ENCODE data around the gene SORCS2. TPM values are rescaled to one million over a fixed set of nuclear protein-coding genes. Genes with fewer than 3 reads are reported as not detected.
"Not testable (repeated sequence)": the region's sequence is repeated elsewhere in the genome, so short reads cannot be mapped to it uniquely, and the experiment has no call there.

The SORCS2 gene
- total RNA-seq, 1 donor from 2014 or later, result 2.8 TPM

DNA sequence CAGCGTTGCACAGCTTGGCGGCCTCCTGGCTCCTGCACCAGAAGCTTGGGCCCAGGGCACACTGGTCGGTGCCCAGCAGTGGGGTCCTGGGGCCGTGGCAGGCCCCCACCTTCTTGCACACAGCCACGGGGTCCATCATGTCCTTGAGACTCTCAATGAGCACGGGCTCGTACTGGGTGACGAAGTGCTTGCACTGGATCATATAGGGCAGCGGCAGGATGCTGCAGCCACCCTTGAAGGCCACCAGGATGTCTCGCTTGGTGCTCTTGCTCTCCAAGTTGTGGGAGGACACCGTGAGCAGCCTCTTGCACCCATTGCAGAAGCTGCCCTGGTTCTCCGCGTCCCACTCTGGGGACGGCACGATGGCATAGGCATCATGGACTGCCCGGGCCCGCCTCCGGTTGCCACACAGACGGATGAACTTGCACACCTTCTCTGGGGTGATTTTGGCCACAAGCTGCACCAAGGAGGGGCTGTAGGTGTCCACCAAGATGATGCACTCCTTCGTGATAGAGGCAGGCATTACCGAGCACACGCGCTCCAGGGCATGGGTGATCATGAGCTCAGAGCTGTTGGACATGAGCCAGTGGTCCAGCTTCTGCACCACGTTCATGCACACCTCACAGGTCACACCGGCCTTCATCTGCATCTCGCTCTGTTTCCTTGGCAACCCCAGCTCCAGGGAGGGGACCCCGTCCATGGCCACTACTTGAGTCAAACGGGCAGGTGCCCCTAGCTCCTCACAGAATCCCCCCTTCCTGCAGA is 241.2 kb downstream of the SORCS2 start:
- no peak for DNase-seq (ENCODE audit: low read depth)

DNA sequence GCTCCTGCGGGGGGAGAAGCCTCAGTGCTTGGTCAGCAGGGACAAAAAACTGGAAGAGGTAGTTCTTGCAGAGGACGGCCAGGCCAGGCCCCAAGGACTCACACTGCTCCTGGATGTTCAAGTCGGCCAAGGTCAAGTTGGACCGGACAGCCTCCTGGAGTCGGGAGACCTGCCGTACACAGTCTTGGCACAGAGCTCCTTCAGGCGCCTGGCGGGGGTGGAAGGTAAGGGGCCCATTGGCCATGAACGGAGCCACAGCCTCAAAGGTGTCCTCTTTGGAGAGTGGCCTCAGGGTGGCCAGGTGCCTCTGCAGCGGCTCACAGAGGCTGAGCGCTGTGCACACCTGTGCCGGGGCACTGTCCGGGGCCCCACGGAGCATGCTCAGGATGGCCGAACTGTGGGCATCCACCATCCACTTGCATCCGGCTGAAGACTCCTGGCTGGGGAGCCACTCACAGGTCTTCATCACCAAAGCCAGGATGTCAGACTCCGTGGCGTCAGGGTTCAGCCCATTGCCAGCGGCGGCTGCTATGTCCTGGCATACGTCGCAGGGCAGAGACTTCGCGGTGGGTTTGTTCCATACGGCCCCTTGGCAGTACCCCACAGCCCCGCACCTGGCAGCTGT is 241.9 kb downstream of the SORCS2 start:
- no peak for DNase-seq (ENCODE audit: low read depth)

DNA sequence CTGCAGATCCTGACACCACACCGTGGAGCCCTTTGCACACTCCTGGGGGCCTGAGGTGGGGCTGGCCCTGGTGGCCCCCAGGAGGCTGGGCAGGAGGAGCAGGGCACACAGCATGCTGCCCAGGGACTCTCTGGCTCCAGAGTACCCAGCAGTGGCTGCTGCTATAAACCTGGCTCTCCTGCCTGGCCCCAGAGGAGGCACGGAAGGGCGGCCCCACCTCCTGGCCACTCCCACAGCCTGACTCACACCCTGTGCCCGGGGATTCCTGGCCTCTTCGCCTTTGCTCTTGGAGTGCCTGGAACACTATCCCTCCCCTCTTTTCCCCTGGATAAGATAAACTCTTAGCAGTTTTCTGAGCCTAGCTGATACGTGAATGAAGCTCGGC is 242.4 kb downstream of the SORCS2 start, which contains the start of gene PSAPL1:
Gene PSAPL1 (minus strand): TSS at position 165 of the 385 bp plus-strand sequence. CDS start 51 bp downstream, at position 114.
- DNase-seq (ENCODE audit: low read depth), result peak; percentile 5

DNA sequence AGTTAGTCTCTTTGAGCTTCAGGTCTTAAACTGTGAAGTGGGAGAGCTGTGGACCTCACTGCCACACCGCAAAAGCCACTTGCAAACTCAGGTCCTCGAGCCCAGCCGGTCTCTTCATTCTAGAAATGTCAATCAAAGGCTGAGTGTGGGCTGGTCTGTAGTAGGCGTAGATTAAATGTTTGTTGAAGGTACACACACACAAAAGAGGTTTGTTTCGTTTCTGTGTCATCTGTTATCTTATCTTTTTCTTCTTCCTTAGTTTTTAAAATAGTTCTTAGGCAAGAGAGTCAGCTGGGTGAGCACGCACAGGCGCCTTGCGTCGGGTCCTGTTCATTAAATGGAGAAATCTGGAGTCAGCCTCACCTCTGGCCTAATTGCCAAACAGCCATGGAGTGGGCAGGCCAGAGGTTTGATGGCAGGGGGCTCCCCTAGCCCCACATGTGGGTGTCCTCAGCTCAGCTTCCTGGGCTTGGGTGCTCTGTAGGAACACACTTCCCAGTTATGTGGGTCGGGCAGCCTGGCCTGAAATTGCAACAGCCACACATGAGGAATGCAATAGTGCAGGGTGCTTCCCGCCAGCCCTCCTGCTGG is 243.2 kb downstream of the SORCS2 start:
- DNase-seq (ENCODE audit: low read depth), result no peak

DNA sequence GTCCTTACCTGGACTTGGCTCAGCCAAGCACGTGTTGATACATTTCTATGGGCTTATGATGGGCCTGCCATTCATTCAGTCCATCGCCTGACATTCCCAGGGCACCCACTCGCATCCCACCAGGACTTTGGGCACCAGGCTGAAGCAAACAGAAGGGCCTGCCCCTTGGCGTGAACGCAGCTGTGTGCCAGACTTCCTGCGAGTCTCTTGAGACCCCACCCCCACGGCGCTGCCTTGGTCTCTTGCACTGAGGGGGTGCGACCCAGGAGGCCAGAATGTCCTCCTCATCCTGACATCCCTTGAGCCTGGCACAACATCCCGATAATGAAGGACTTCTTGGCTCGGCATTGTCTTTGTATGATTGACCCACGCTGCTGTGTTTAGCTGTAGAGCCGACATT is 243.9 kb downstream of the SORCS2 start:
- DNase-seq (ENCODE audit: low read depth), result no peak

DNA sequence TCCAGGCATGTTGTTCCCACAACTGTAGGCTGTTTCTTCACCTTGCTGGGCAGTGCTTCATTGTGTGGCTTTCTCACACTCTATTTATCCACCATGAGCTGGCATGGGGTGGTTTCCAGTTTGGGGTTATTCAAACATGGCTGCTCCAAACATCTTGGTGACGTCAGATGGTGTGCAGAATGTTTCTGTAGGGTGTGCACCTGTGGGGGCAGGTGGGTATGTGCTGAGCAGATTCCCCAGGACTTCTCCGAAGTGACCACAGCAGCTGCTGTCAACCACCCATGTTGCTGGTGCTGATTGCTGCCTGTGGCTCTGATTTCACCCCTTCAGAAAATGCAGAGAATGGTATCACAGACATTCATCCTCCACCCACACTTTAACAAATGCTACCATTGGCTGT is 247.4 kb downstream of the SORCS2 start:
- peak; percentile 81 for DNase-seq (ENCODE audit: low read depth)

DNA sequence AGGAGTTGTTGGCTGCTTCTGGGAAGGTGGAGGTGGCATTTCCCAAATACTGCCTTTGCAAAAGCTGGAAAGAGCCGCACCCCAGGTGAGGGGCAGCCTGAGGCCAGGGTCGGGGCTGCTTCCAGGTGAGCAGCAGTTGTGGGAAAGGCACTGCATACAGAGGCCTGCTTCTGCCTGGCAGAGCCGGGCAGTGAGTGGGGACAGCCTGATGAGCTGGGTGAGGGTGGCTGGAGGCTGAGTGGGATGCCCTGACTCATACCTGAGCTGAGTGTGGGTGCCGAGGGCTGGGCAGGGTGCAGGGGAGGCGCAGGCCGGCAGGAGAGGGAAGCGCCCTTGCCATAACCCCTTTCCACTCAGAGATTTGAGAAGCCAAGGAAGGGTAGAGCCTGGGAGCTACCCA is 248.9 kb downstream of the SORCS2 start:
- DNase-seq (ENCODE audit: low read depth), result no peak

DNA sequence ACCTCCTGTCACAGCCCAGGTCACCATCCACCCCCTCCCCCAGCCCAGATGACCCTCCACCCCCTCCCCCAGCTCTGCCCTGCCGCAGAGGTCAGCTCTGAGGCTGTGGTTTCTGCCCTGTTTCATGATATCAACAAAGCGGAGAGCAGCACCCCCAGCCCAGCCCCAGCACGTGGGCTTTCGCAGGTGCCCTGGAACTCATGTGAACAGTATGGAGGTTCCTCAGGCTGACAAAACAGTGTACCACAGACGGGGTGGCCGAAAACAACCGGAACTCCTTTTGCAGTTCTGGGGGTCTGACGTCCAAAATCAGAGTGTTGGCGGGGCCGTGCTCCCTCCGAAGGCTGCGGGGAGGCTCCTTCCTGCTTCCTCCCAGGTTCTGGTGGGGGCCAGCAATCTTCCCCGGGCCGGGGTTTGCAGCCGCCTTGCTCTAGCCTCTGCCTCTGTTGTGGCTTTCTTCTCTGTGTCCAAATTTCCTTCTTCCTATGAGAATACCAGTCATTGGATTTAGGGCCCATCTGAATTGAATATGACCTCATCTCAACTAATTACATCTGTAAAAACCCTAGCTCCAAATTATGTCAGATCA is 250.3 kb downstream of the SORCS2 start:
- DNase-seq (ENCODE audit: low read depth), result no peak

DNA sequence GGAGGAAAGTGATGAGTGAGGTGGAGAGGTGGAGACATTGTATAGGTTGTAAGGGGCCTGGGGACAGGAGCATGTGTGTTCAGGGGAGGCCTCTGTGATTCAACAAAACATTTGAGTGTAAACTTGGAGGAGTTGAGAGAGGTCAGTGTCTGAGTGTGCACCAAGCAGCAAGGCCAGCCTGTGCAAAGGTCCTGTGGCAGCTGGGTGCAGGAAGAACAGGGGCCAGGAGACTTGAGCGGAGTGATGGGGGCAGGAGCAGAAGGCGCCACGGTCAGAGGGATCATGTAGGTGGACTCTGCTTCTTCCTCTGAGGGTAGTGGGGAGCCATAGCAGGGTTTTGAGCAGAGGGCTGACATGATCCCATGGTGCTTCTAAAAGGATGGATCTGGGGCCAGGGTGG is 252.0 kb downstream of the SORCS2 start:
- no peak for DNase-seq (ENCODE audit: low read depth)

DNA sequence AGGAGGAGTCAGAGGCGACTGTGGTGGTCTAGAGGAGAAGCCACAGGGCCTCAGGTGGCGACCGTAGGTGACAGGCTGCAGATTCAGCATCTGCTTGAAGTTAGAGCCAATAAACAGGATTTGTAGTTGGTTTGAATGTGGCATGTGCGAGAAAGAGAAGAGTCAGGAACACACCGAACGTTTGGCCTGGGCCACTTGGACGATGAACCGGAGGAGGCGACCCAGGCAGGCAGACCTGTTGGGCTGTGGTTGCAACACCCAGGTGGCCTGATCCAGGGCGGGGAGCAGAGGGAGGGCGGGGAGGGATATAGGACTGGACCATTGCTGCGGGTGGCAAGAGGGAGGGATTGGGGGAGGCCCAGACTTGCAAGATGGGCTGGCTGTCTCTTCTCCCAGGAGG is 252.4 kb downstream of the SORCS2 start:
- no peak for DNase-seq (ENCODE audit: low read depth)

DNA sequence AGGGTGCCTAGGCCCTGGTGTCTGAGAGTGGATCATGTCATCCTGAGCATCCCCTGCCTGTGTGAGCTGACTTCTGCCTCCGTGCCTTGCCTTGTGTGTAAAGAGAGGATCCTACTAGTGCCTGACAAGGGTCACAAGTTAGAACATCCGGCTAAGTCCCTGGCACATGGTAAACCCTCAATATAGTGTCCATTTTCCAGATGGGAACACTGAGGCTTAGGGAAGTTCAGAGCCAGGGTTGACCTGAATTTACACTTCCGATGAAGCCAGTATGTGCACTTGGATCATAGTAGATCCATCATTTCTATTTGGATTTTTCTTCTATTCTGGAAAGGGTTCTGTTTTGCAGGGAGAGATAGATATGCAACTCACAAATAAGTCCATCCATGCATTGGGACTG is 254.9 kb downstream of the SORCS2 start:
- no peak for DNase-seq (ENCODE audit: low read depth)

DNA sequence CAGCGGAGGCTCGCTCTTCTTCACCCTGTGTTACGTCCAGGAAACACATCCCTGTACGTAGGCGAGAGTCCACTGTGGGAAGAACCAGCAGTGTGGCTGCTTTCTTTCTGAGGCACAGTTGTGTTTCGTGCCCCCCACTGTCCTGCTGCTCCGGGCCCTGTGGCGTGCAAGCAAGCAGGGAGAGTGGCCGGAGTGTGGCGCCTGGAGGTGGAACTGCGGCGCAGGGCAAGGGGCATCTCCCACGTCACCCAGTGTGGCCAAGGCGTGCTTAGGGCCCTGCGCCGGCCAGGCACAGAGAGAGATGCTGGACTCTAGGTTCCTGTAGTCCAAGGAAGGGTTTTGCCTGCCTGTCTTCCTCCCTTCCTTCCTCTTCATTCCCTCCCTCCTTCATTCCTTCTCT is 255.7 kb downstream of the SORCS2 start:
- no peak for DNase-seq (ENCODE audit: low read depth)

DNA sequence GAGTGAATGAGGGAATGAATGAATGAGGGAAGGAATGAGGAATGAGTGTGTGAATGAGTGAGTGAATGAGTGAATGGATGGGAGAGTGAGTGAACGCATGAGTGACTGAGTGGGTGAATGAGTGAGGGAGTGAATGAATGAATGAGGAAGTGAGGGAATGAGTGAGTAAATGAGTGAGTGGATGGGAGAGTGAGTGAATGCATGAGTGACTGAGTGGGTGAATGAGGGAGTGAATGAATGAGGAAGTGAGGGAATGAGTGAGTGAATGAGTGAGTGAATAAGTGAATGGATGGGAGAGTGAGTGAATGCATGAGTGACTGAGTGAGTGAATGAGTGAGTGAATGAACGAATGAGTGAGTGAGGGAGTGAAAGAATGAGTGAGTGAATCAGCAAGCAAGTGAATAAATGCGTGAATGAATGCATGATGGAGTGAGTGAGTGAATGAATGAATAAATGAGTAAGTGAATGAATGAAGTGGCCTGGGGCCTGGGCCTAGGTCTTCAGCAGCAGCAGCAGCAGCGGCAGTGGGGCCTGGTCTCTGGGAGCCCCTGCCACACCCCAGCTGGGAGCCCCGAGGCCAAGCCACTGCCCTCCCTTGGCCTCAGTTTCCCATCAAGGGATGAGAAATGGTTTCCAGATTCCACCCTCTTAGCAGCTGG is 258.6 kb downstream of the SORCS2 start:
- DNase-seq (ENCODE audit: low read depth), result no peak

DNA sequence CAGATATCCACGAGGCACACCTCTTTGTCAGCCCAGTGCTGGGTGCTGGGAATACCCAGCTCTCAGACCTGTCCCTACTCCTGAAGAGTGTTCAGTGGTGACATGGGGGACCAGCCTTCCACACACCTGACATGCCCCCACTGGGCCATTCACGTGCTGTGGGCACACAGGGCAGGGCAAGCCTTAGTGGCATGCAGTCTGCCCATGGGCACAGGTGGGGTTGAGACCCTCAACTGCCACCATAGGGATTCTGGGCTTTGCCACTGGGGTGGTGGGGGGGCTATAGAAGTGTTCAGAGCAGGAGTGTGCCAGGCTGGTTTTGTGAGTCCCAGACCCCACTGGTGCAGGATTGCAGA is 259.1 kb downstream of the SORCS2 start:
- no peak for DNase-seq (ENCODE audit: low read depth)

DNA sequence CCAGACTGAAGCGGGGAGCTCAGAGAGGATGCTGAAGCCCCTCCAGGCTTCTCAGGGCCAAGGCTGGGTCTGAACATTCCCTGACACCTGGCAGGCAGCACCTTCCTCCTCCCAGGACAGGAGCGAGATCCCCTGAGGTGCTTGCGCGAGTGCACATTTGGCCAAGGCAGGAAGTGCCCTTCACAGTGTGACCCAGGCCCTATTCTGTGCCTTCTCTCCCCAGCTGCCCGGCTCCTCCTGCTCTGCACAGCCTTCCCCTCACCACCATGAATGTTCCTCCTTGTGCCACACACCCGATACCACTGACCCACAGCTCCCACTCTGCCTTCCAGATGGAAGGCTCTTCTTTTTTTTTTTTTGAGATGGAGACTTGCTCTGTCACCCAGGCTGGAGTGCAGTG is 259.5 kb downstream of the SORCS2 start:
- DNase-seq (ENCODE audit: low read depth), result no peak

DNA sequence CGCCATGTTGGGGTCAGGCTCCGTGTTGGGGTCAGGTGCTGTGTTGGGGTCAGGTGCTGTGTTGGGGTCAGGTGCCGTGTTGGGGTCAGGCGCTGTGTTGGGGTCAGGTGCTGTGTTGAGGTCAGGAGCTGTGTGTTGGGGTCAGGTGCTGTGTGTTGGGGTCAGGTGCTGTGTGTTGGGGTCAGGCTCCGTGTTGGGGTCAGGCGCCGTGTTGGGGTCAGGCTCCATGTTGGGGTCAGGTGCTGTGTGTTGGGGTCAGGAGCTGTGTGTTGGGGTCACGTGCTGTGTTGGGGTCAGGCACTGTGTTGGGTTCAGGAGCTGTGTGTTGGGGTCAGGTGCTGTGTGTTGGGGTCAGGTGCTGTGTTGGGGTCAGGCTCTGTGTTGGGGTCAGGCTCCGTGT is 260.5 kb downstream of the SORCS2 start:
- not testable (repeated sequence) for DNase-seq (ENCODE audit: low read depth)

DNA sequence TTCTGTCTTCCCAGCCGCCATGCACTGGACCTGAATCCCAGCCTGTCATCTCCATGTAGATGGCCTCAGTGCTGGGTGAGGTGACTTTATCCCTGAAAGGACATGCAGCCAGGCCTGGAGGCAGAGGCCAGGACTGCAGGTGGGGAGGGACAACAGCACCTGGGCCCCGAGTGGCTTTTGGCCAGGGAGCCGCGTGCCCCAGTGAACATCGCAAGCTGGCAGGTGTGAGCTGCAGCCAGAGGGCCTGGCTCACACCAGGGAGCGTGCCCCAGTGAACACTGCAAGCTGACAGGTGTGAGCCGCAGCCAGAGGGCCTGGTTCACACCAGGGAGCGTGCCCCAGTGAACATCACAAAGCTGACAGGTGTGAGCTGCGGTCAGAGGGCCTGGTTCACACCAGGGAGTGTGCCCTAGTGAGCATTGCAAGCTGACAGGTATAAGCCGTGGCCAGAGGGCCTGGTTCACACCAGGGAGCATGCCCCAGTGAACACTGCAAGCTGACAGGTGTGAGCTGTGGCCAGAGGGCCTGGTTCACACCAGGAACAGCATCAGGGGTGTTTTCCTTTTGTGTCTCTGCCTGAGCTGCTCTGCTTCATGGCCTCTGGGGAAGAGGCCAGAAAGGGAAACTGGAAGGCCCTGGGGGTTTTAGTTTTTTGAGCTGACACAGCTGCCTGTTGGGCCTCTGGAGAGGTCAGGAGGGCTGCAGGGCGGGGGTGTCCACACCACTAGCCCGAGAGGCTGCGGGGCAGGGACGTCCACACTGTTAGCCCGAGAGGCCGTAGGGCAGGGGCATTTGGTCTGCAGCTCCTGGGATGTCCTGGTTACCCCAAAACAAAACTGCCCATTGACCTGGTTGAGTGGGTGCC is 265.1 kb downstream of the SORCS2 start:
- DNase-seq (ENCODE audit: low read depth), result no peak

DNA sequence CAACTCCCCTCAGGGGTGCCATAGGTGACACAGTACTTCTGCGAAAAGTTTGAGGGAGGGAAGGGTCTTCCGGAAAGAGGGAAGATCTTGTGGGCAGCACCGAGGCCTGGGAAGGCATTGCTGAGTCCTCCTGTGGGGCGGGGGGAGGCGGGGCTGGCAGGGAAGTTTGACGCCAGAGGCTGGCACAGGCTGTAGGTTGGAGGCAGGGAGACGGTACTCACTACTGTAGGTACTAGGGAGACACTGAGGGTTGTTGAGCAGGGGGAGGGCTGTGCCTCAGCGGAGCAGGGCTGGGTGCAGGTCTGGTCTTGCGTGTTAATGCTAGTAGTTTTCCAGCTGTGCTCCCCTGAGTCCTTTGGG is 265.7 kb downstream of the SORCS2 start:
- no peak for DNase-seq (ENCODE audit: low read depth)

DNA sequence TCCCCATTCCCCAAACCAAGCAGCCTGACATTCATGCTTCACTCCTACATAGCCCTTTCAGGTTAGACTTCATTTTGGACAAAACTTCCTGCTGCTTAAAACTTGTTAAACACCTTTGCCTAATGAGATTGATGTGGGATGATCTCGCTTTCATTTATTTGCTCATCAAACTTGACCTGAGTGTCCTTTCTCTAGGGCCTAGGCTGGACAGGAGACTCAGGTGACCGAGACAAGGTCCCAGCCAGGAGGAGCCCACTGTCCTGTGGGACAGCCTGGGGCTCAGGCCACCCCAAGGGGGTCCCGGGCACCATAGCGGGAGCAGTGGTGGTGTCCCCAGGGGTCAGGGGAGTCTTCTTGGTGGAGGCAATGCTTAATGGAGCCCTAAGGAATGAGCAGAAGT is 266.1 kb downstream of the SORCS2 start:
- DNase-seq (ENCODE audit: low read depth), result no peak

DNA sequence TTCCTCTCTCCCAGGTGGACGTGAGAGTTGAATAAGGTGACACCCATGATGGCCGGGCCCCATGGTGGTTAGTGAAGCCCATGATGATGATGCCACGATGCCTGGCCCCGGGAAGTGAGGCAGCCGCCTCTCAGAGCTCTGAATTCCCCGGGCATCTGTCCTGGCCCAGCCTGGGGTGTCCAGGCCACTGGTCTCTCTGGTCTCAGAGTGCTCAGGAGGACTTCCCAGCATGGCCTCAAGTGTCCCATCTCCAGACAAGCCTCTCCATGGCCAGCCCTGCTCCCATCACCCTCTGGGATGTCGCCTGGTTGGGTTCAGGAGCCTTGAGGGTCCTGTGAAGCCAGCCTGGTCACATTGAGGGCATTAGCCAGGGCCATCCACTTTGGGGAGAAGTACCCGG is 267.1 kb downstream of the SORCS2 start:
- DNase-seq (ENCODE audit: low read depth), result no peak

DNA sequence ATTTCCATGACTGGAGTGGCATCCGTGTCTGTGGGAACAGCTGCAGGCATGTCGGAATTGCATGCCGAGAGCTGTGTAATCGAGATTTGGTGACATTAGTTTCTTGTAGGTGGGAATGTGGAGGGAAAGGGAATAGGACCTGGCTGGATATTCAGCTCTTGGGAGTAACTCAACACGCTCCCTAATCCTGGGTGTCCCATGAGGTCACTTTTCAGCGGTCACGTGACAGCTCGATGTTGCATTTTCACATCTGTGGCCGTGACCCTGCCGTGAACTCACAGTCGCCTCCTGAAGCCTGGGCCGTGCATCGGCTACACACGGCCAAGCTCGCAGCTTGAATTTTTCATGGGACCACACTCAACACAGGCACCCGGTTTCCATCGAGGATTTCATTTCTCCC is 268.2 kb downstream of the SORCS2 start:
- peak; percentile 24 for DNase-seq (ENCODE audit: low read depth)

Data from myocyte (in vitro differentiated cells).